Panc1 (cell line): ENCODE results near the gene HSF5. TPM values are rescaled to one million over a fixed set of nuclear protein-coding genes. Genes with fewer than 3 reads are reported as not detected.

ENCODE experiments used
- ATAC-seq: fragments of 200-7000 bp; cut with Tn5 transposase; 2 replicates; pipeline ENCODE4 v1.9.1; 2020; ENCODE audit warnings: mild to moderate bottlenecking, moderate library complexity
- BruUV-seq: library from RNA; stranded (reverse); fragments of 400-500 nt; replicated peaks from 2 replicates; lab custom pipeline; 2021; lab: Mats Ljungman, UMichigan
- CTCF ChIA-PET: fragments of 300-600 bp; sonication (Branson Sonifier 250); formaldehyde crosslinking; loops from one replicate; lab custom pipeline; 2022; ENCODE audit warnings: antibody characterized with exemption; lab: Charles Lee
- POLR2A ChIA-PET: fragments of 300-600 bp; sonication (Branson Sonifier 250); formaldehyde crosslinking; loops from one replicate; lab custom pipeline; 2022; ENCODE audit warnings: antibody characterized with exemption; lab: Charles Lee
- DNase-seq: peaks from one replicate; pipeline ENCODE4 v3.0.0-alpha.2; 2010; ENCODE audit warnings: low read depth, low spot score
- H3K27ac ChIP-seq: 2 replicates; pipeline ENCODE4 v1.5.1; 2011; ENCODE audit warnings: mild to moderate bottlenecking, low read length, inconsistent platforms
- H3K27me3 ChIP-seq: fragments of 200-500 bp; sonication (Bioruptor generic); 2 replicates; pipeline ENCODE4 v1.6.0; 2014; ENCODE audit warnings: low read length, inconsistent platforms; ENCODE audit not compliant: control insufficient read depth, insufficient read depth
- H3K36me3 ChIP-seq: fragments of 200-500 bp; sonication (Bioruptor generic); 2 replicates; pipeline ENCODE4 v1.5.1; 2014; ENCODE audit warnings: inconsistent platforms, mild to moderate bottlenecking, low read length, moderate library complexity; ENCODE audit not compliant: control insufficient read depth, insufficient read depth
- H3K4me1 ChIP-seq: 2 replicates; pipeline ENCODE4 v1.5.1; 2011; ENCODE audit warnings: inconsistent platforms, mild to moderate bottlenecking, low read length, moderate library complexity; ENCODE audit not compliant: control insufficient read depth, insufficient read depth
- H3K4me3 ChIP-seq, 2 experiments: 2 replicates each; pipeline ENCODE4 v1.5.1; 2011 to 2012; ENCODE audit warnings: low read depth in 2 of 2, low read length in 2 of 2, mild to moderate bottlenecking in 2 of 2, inconsistent platforms in 1 of 2, moderate library complexity in 1 of 2
- H3K9me3 ChIP-seq: fragments of 200-500 bp; sonication (Bioruptor generic); 2 replicates; pipeline ENCODE4 v1.5.1; 2014; ENCODE audit warnings: low read depth, mild to moderate bottlenecking, inconsistent platforms, low read length, moderate library complexity; ENCODE audit not compliant: control insufficient read depth, insufficient read depth
- CTCF ChIP-seq: fragments of 450-650 bp; IDR thresholded peaks from 2 replicates; pipeline ENCODE4 v1.5.1; 2017; ENCODE audit warnings: mild to moderate bottlenecking
- POLR2AphosphoS5 ChIP-seq: IDR thresholded peaks from 2 replicates; pipeline ENCODE4 v1.6.1; 2012; ENCODE audit warnings: mild to moderate bottlenecking, low read depth, low read length, moderate library complexity
- REST ChIP-seq, 2 experiments: IDR thresholded peaks; 2 replicates each; pipeline ENCODE4 v1.6.1; 2011 to 2012; ENCODE audit warnings: low read depth in 2 of 2, control low read depth in 1 of 2, low read length in 1 of 2, mild to moderate bottlenecking in 1 of 2, moderate library complexity in 1 of 2; ENCODE audit not compliant: insufficient read depth in 1 of 2
- SIN3A ChIP-seq: IDR thresholded peaks from 2 replicates; pipeline ENCODE4 v1.6.1; 2012; ENCODE audit warnings: low read depth, mild to moderate bottlenecking, low read length, moderate library complexity, borderline replicate concordance; ENCODE audit not compliant: insufficient read depth
- TCF7L2 ChIP-seq: IDR thresholded peaks from 2 replicates; pipeline ENCODE4 v1.6.1; 2011; ENCODE audit warnings: mild to moderate bottlenecking, low read depth, low read length, inconsistent platforms
- in situ Hi-C: cut with HindIII; loops from 2 replicates; pipeline ENCODE4 v1.10.0; 2016; ENCODE audit warnings: low sequenced_read_pairs, low pct_unique_long_range_greater_than_20kb
- intact Hi-C: fragments of 100-400 bp; cut with micrococcal nuclease; formaldehyde crosslinking; loops from one replicate; pipeline ENCODE4 v1.10.0; 2022; ENCODE audit not compliant: unreplicated experiment
- total RNA-seq: library from RNA; stranded (reverse); gene quantifications from one replicate; pipeline ENCODE4 v1.2.1, GENCODE V29; 2021; ENCODE audit not compliant: unreplicated experiment

Gene HSF5
- total RNA-seq, 1 experiment from 2014 or later, result not detected

- ChIA-PET POLR2A (no interaction called here), CTCF (no interaction called here)
- ATAC-seq, result no peak
- H3K4me1 ChIP-seq, result no peaks in the 10 kb centered on the region
- H3K27ac ChIP-seq, result no peak overlapping the region
- intact Hi-C loops, result no loop called here
- H3K36me3 ChIP-seq, result no peaks in the 10 kb centered on the region
- no peak for DNase-seq
- TF ChIP-seq SIN3A, result no peak
- TF ChIP-seq REST (IDR thresholded peaks at IDR 0.05; ENCODE audit: insufficient read depth in 1 of 2, low read depth in 2 of 2, low read length in 1 of 2), result no peak
- TF ChIP-seq CTCF, result no peak
- H3K27me3 ChIP-seq, result no peaks in the 10 kb centered on the region
- no peak overlapping the region for H3K4me3 ChIP-seq
- in situ Hi-C loops, result no loop called here
- no peaks in the 10 kb centered on the region for H3K9me3 ChIP-seq
- no TSS peak for BruUV-seq
Observed at GRCh38 chr17:58376472-58377000, 111.7 kb downstream of the HSF5 start.

DNA sequence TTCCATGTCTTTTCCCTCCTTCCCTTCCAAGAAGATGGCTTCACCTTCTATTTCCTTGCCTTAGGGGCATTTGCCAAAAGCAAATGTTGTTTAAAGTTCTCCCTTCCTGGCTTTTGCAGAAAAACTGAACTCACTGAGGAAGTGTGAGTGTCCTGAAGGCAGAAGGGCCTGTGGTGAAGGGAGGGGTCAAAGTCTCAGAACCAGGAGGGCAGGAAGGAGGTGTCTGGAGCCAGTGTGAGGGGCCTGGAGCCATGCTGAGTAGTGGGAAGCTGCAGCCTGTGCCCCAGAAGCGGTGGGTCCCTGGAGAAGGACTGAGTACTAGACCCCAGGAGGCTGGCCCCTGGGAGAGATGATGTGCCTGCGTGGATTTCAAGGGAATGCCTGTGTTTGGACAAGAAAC is 112.4 kb downstream of the HSF5 start:
- BruUV-seq, result no TSS peak
- H3K27me3 ChIP-seq, result no peaks in the 10 kb centered on the region
- in situ Hi-C loops, result no loop called here
- no peaks in the 10 kb centered on the region for H3K4me1 ChIP-seq
- CTCF ChIA-PET, result no interaction called here
- TF ChIP-seq SIN3A, result no peak
- no peak for TF ChIP-seq CTCF
- no peak for TF ChIP-seq TCF7L2
- no peak for TF ChIP-seq REST (IDR thresholded peaks at IDR 0.05; ENCODE audit: insufficient read depth in 1 of 2, low read depth in 2 of 2, low read length in 1 of 2)
- TF ChIP-seq POLR2AphosphoS5, result no peak
- intact Hi-C loops, result no loop called here
- ATAC-seq, result no peak
- H3K36me3 ChIP-seq, result no peaks in the 10 kb centered on the region
- no peak for DNase-seq
- POLR2A ChIA-PET, result no interaction called here
- no peak overlapping the region for H3K27ac ChIP-seq
- no peaks in the 10 kb centered on the region for H3K9me3 ChIP-seq
- H3K4me3 ChIP-seq, result no peak overlapping the region
